HG03060 (cell line): Measurements from ENCODE around the gene CERKL.

Experiments
- ATAC-seq: cut with Tn5 transposase; IDR thresholded peaks from one replicate; pipeline ENCODE4 v1.9.1; 2021; ENCODE audit warnings: low read depth, moderate number of reproducible peaks; ENCODE audit not compliant: unreplicated experiment

CERKL gene

DNA sequence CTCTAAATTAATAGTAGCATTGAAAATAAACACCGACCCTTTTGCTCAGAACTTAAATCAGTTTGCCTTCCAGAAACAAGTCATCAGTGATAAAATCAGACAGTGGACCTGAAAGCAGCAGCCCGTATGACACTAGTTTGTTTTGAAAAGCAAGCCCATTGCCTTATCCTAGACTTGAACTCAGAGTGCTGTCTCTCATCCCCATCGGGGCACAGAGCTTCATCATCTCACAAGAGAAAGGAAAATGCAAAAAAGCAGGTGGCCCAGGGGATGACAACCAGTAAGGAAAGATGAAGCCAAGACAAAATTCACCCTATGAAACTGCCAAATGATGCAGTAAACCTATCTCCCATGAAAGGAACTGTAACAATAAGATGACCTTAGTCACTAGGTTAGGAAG, 71.2 kb downstream of the CERKL start:
- ATAC-seq, result no peak

DNA sequence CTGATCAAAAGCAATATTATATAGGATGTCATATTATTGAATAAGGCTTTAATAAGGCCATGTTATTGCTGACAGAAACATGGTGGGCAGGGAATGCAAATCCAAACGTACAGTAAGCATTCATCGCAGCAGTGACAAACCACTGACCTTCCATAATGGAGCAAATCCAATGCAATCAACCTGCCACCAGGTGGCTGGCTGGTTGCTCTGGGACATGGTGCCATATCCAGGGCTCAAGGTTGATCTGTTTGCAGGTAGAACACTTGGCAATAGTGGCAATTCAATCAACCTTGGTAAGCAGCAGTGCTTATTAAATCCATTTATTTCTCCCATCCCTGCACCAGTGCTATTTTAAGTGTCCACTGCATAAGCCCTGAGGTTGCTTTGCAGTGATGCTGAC, 75.4 kb downstream of the CERKL start:
- no peak for ATAC-seq

DNA sequence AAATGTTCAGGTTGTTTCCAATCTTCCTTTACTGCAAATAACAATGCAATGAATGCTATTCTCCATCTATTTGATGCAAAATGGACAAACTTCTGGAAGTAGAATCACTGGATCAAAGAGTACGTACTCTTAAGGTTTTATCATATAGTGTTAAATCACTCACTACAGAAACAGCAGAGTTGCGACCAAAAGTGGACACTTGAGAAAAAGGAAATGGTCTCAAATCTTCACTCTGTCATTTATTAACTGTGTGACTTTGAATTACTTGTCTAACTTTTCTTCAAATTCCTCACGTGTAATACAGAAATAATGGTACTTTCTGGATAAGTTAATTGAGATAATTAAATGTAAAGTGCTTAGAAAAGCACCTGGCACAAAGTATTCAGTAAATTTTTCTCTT, 78.1 kb downstream of the CERKL start:
- ATAC-seq, result no peak

DNA sequence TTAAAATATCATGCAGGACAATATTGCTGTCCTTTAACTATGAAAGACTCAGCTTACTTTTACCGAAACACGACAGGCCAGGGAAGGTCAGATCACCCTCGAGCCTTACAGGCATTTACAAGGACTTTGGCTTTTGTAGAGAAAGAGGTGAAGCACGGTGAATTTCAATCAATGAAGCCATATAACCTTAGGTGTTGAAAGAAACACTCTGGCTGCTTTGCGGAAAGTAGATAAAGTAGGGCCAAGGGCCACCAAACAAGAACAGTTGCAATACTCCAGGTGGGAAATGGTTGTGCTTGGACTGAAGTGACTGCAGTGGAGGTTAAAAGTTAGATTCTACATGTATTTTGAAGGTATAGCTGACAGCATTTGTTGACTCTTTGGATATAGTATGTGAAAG, 80.5 kb downstream of the CERKL start:
- no peak for ATAC-seq

DNA sequence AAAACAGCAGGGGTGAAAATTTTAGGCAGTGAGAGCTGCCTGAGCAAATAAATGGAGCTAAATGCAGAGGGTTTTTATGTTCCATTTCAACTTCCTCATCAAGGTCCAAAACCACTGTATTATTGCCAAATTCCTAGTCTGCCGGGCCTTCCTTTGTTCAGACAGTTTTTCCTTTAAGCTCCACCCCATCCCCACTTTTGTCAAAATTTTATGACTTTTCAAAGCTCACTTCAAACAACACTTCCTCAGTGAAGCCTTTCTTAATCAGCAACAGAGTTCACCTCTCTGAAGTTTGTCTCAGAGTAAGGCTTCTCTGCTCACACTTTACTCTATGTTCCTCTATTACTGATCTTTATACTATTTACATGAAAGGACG, 81.3 kb downstream of the CERKL start:
- no peak for ATAC-seq

DNA sequence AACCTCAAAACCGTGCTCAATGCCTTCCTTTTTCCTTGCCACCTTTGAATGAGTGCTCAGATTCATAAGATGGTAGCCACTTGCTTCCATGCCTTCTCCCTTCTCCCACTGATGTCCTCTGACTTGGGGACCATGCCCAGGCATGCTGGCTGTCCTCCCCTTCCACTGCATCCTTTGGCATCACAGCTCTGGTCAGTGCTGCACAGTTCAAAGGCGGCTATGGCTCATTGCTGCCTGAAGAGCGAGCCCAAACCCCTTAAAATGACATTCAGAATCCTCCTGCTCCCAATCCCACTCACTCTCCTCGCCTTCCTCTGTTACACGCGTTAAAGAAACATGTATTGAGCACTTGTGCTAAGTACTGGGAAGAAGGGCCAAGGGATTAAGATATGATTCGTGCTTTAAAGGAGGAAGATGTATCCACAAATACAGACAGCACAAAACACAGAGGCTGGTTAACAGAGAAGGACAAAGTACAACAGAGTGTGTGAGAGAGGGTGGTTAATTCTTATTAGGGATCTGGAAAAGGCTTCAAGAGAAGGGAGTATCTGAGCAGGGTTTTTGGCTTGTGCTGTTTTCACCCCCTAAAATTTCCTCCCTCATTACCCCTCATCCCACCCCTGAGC, 81.8 kb downstream of the CERKL start:
- no peak for ATAC-seq

DNA sequence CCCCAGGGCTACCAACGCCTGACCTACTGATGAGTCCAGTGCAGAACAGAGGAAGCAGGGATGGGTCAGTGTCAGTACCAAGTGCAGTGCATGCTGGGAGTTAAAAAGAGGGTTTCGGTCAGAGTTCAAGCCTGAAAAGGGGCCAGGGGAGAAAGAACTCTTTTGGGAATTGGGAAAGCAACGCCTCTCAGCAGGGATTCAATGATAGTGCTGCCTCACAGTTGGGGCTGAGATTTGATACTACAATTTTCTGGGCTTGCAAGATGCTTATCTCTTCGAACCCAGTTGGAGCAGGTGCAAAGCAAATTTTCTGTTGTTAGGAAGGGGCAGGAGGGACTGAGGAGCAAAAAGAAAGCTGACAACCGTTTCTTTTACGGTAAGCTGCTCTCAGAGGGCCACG, 82.6 kb downstream of the CERKL start:
- ATAC-seq, result no peak

DNA sequence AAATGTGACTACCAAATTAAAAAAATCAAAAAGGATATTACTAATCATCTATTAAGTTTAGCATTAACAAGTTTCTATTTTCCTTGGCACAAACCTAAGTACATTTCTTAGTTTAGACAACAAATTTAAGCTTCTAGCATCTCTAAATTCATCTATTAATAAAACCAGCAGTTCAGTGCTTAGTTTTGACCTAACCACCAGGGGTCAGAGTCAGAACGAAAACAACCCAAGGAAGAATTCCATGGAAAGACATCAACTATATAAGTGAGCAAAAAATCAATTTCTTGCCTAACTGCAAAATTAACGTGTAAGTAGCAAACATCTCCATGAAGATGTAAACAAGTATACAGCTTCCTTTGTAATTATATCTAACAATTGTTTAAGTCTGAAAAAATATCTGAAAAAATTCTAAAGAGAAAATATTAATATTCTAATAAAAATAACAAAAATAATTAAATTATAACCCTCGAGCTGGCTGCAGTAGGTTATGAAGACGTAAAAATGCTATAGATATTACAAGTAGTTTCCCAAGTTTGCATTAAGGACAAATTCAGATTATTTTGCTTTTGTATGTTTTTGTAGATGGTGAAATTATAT, 83.7 kb downstream of the CERKL start:
- no peak for ATAC-seq

DNA sequence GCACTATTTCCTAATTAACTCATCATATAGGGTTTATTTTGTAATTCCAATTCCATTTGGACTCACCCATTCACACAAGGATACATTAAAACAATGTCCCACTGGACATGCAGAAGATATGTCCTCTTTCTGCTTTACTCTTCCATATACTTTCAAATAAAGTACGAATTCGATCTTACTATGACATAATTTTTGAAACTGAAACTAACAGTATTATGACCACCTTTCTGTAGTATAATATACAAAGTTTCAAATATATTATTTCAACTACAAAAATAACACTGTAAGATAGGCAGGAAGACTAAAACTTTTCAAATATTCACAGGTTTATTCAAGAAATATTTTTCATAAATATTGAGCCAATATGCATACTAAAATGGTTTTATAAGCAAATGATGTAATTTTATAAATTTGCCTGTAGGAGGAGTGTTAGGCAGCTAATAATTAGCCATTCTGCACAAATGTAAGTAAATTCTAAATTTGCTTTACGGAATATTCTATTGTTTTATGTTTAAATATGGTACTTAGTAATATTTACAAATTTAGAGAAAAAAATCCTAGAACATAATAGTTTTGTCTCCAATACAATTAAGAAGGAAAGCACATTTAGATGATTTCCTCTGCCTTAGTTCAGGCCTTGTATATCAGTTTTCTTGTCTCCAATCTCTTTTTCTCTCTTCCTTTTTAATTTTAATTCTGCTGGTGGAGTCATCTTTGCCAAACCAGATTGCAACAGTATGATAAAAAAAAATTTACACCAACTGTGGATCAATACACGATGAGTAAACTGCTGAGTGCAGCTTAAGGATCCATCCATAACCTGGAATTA, 85.9 kb downstream of the CERKL start:
- ATAC-seq, result no peak

DNA sequence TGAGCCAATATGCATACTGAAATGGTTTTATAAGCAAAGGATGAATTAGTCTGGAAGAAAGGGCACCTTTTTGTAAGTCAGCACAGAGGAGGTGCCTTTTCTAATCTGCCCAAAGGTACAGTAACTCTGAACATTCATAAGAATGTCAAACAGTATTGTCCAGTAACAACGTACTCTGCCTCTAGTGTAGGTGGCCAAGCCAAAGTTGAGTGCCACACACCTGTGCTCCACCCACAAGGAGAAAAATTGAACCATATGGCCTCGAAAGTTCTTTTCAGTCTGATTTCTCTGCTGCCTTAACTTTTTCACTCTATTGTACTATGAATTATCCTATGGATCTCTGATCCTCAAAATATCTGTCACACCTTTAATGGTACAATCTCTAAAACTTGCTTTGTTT, 86.8 kb downstream of the CERKL start:
- no peak for ATAC-seq

DNA sequence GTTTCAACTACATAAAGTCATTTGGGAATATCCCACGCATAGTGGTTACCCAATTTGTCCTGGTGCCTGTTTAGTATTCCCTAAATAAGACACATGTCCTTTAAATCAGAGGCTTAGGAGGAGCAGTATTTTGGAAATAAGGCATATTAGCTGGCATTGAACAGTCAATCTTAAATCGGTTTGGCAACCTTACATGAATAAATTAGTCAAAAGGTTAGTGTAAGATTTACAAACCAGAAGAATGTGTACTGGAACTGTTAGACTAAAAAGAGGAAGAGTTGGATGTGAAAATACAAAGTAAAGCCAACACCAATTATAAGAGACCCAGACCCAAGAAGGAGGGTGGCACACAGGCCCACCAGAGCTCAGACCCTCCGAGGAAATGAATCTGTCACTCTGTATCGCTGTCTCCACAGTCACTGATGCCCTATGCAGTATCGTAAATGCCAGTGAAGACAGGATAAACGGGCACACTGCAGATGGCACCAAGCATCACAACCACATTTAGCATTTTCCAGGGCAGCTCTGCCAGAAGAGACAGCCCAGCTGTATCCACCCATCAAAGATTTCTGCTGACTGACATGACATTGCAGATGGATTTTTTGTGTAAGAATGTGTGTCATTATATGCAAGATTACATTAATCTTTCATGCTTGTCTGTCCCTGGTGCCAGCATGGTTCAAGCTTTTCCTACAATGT, 90.4 kb downstream of the CERKL start:
- ATAC-seq, result no peak

DNA sequence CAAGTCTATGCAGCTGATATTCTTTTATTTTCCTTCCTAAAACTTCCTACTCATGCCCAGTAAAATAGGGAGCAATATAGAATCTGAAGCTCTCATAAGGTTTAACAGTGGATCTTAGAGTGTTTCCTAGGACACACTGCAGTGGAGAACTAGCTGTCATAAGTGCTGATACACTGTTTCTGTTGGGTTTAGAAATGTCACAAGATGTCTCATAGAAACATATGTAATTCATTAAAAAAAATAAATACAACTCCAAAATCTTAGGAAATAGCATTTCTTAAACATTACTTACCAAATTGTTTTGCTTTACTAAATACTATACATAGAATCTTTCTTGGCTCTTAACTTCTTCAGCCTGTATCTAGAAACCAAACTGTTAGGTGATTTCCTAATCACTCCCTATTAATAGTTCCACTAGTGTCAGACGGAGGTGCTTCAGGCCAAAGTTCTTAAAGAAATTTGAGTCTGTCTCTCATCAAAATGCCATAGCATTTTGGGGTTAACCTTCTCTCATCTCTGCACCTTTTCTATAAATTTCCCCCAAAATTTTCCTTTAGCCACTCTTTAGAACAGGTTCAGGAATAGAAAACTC, 93.7 kb downstream of the CERKL start:
- no peak for ATAC-seq

DNA sequence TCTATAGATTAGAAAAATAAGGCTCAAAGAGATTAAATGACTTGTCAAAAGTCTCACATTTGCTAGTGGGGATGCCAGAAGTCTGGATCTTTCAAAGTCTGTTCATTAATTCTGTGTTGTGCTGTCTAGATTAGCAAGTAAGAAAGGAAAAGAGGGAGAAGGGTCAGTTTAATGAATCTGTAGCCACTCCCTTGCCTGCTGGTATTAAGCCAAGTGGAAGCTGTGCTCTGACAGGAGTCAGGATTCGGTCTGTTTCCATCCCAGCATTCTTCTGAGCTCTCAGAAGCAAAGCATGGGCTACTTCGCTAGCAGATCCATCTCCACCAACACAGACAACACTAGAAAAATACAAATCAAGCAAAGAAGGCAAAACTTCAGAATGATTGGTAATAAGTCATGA, 98.5 kb downstream of the CERKL start:
- no peak for ATAC-seq

DNA sequence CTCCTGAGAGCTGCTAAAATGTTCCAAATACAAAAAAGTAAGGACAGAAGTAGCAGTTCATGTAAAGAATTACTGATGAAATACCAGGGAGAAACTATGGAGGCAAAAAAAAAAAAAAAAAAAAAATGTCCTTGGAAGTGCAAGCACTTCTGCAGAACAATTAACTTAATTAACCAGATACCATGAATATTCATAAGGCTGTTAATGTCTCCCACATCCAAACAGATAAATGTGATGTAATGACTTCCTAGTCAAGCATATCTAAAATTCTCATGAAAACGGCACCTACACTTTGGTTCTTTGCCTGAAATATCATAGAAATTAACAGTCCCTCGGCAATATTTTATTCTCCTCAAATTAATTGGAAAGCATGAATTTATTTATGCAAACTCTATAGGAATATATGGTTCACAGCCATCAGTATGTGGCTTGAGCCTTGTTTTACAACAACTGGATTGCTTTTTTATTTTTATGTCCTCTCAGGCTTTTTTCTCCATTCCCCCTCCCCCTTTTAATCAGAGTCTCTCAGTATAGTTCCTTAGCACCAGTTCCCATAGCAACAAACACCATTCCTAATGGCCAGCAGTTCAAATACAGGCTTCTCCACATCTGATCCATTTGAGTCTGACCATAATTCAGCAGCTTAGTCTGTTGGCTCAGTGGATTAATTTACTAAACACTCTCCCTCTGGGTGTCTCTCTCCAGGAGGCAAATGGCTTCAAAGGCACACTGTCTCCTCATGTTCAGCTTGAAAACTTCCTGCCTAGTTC, 102.7 kb downstream of the CERKL start:
- ATAC-seq, result no peak

DNA sequence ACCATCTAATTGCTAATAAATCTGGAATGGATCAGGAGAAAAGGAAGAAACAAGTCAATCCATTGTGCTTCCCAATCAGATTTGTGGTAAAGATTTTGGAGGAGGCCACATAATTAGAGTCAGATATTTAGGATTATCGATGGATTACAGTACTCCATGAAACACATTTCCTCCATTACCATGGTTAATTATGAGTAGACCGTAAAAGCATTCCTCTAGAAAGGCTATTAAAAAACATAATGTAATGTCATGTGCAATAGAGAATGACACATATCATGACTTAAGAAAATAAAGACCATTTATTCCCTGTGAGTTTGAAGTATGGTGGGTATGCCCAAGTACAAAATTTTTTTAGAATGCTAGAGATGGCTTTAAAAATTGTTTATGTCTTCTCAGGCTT, 103.7 kb downstream of the CERKL start:
- ATAC-seq, result no peak

DNA sequence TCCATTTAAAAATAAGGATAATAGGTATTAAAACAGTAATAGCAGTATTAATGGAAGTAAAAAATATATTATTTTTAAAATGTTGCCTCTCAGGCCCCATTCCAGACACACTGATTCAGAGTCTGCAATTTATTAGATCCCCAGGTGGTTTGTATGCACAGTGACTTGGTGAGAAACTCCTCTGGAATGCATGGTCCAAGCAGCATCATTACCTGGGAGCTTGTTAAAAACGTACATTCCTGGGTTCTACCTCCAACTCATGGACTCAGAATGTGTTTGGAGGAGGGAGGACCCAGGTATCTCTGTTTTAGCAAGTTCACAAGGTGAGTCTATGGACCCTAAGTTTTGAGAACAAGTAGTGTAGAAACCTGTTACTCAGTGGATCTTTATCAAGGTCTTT, 104.1 kb downstream of the CERKL start:
- no peak for ATAC-seq

DNA sequence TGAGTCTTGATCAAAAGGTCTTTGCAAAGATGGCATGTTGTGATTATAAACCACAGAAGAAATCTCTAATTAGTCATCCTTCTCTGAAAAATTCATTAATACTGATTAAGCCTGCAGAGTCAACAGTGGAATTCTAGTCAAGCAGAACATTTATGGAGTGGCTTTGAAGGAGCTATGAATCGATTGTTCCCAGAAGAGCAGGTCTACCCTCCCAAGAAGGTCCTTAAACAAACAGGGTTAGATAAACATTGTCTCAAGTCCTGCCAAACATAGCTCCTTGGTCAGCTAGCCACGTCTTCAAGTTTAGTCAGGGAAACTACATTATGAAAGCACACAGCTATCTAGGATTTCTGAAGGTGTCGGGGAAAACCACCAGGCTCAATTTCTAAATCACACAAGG, 110.8 kb downstream of the CERKL start:
- no peak for ATAC-seq

DNA sequence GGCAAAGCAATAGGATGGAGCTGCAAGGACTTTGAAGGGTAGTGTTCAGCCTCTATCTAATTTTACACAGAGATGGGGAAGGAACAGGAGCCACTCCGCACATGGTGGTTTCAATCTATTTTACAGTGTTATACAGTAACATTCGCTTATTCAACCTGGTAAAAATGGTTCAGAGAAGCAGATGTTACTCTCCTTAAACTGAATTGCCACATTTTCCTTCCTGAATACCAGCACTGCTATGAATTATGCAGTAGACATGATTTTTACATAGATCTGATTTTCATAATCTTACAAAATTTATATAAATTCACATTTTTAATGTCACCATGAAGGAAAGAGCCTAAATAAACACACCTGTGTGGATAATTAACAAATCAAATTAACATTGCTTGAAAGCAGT, 114.7 kb downstream of the CERKL start:
- no peak for ATAC-seq

DNA sequence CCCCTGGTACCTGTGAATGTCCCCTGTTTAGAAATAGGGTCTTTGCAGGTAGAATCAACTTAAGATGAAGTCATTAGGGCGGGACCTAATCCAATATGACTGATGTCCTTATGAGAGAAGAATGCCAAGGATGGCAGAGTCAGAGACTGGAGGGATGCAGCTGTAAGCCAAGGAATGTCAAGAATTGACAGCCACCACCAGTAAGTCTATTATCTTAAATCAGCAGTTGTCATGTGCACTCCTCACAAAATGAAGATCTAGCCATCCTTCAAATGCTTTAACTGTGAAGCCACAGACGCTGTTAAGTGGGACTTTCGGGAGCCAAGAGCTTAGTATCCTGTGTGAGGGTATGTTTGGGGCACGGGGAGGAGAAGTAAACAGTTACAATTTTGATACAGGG, 116.5 kb downstream of the CERKL start:
- ATAC-seq, result no peak

DNA sequence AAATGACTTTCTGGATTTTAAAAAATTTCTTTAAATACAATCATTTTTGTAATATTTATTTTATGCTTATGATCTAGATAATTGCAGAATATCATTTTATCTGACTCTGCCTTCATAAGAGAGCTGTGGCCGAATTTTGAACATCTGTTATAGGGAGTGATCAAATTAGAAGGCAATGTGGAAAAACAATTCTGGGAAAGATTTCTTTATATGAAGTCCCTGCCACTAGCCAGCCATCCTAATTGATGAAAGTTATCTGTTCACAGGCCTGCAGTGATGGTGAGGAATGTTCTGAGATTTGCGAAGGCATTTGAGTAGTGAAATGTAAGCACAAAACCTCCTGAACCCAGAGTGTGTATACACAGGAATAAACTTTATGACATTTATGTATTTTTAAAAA, 120.2 kb downstream of the CERKL start:
- no peak for ATAC-seq
